Astrocyte (in vitro differentiated cells and primary cell): ENCODE measurements around the gene CYP2E1. TPM values are rescaled to one million over a fixed set of nuclear protein-coding genes. Genes with fewer than 3 reads are reported as not detected.

Experiments
- DNase-seq: peaks from one replicate; pipeline ENCODE4 v3.0.0-alpha.2; 2010; ENCODE audit warnings: low read depth
- FAIRE-seq: peaks from 2 replicates; lab custom pipeline; 2011; peaks lifted over from hg19 to GRCh38; lab: Jason Lieb, UNC
- H2AFZ ChIP-seq: 2 replicates; pipeline ENCODE4 v1.6.0; 2012; ENCODE audit warnings: low read depth, low read length, inconsistent platforms
- H3K27ac ChIP-seq: 2 replicates; pipeline ENCODE4 v1.5.1; 2011; ENCODE audit warnings: low read depth, low read length, inconsistent platforms
- H3K27me3 ChIP-seq: 2 replicates; pipeline ENCODE4 v1.6.0; 2011; ENCODE audit warnings: low read length, inconsistent platforms; ENCODE audit not compliant: insufficient read depth
- H3K36me3 ChIP-seq: 2 replicates; pipeline ENCODE4 v1.5.1; 2011; ENCODE audit warnings: low read length, inconsistent platforms; ENCODE audit not compliant: insufficient read depth
- H3K4me1 ChIP-seq: 2 replicates; pipeline ENCODE4 v1.5.1; 2011; ENCODE audit warnings: low read length, inconsistent platforms; ENCODE audit not compliant: insufficient read depth
- H3K4me2 ChIP-seq: 2 replicates; pipeline ENCODE4 v1.6.0; 2012; ENCODE audit warnings: low read length, inconsistent platforms
- H3K4me3 ChIP-seq: 2 replicates; pipeline ENCODE4 v1.5.1; 2011; ENCODE audit warnings: low read depth, mild to moderate bottlenecking, low read length, inconsistent platforms; ENCODE audit not compliant: insufficient read depth
- H3K79me2 ChIP-seq: 2 replicates; pipeline ENCODE4 v1.6.0; 2012; ENCODE audit warnings: mild to moderate bottlenecking, low read length, inconsistent platforms; ENCODE audit not compliant: insufficient read depth
- H3K9ac ChIP-seq: 2 replicates; pipeline ENCODE4 v1.6.0; 2012; ENCODE audit warnings: mild to moderate bottlenecking, low read length, inconsistent platforms
- H3K9me3 ChIP-seq: 2 replicates; pipeline ENCODE4 v1.5.1; 2012; ENCODE audit warnings: low read depth, mild to moderate bottlenecking, low read length, inconsistent platforms; ENCODE audit not compliant: insufficient read depth
- H4K20me1 ChIP-seq: 2 replicates; pipeline ENCODE4 v1.6.0; 2012; ENCODE audit warnings: low read length, inconsistent platforms; ENCODE audit not compliant: insufficient read depth
- H3K27ac Mint-ChIP-seq: one replicate; pipeline ENCODE4 v1.8.0; 2021; ENCODE audit warnings: mild to moderate bottlenecking, mixed read lengths; ENCODE audit not compliant: unreplicated experiment
- H3K27me3 Mint-ChIP-seq: one replicate; pipeline ENCODE4 v1.8.0; 2021; ENCODE audit warnings: low read depth, mixed read lengths; ENCODE audit not compliant: unreplicated experiment
- H3K36me3 Mint-ChIP-seq: one replicate; pipeline ENCODE4 v1.8.0; 2021; ENCODE audit warnings: low read depth, mixed read lengths; ENCODE audit not compliant: unreplicated experiment
- H3K4me1 Mint-ChIP-seq: one replicate; pipeline ENCODE4 v1.8.0; 2021; ENCODE audit warnings: low read depth, mixed read lengths; ENCODE audit not compliant: unreplicated experiment
- H3K4me3 Mint-ChIP-seq: one replicate; pipeline ENCODE4 v1.8.0; 2021; ENCODE audit warnings: mild to moderate bottlenecking, moderate library complexity, mixed read lengths; ENCODE audit not compliant: unreplicated experiment
- H3K9me3 Mint-ChIP-seq: one replicate; pipeline ENCODE4 v1.8.0; 2021; ENCODE audit warnings: mild to moderate bottlenecking, mixed read lengths; ENCODE audit not compliant: unreplicated experiment
- EZH2 ChIP-seq: IDR thresholded peaks from 2 replicates; pipeline ENCODE4 v1.6.1; 2012; ENCODE audit warnings: mild to moderate bottlenecking, low read length, inconsistent platforms; ENCODE audit not compliant: insufficient read depth
- total RNA-seq: library from RNA; stranded (reverse); gene quantifications from 2 replicates; pipeline ENCODE4 v1.2.1, GENCODE V29; 2021
- TF ChIP-seq, protein P1 (sequence below): IDR thresholded peaks from 2 replicates; pipeline ENCODE4 v1.5.1; 2011; ENCODE audit warnings: low read depth, mild to moderate bottlenecking, inconsistent platforms, low read length, moderate library complexity; ENCODE audit not compliant: insufficient read depth

CYP2E1 gene
- total RNA-seq, 1 donor from 2014 or later: 2.2 TPM

DNA sequence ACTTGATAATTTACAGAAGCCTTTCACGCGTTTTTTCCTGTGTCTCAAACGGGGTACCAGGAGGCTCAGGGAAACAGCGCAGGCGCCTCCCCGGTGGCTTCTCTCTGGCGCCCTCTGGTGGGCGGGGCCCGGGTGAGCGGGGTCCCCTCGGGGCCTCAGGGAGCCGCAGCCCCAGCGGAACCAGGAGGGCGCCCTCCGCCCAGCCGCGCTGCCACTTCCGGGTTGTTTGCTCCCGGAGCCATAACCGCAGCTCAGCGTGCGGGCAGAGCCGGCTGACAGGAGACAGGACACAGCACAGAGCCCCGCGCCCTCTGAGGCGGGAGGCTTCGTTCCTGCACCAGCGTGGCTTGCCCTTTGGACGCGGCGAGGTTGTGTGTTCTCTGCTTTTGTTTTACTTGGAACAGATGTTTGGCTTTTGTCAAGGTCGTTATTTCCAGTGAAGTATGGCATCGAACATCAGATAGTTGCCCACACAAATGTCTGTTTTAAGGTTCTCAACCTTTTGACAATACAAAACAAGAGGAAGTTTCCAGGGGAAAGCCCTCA is 6.9 kb upstream of the CYP2E1 start:
- Histone ChIP-seq H4K20me1 (no peaks in the 10 kb centered on the region), H3K9ac (no peak overlapping the region), H3K4me3 (peak overlapping the region; percentile 42), H3K4me2 (peak overlapping the region; percentile 78), H3K79me2 (no peaks in the 10 kb centered on the region), H3K9me3 (no peaks in the 10 kb centered on the region), H3K4me1 (no peaks in the 10 kb centered on the region), H2AFZ (peak overlapping the region; percentile 84), H3K27me3 (no peaks in the 10 kb centered on the region), H3K36me3 (no peaks in the 10 kb centered on the region), H3K27ac (no peak overlapping the region)
- Mint-ChIP-seq H3K27me3 (peaks cover 13% of the 10 kb centered on the region), H3K36me3 (no peaks in the 10 kb centered on the region), H3K27ac (no peak overlapping the region), H3K9me3 (peaks cover 6% of the 10 kb centered on the region), H3K4me3 (no peak overlapping the region), H3K4me1 (no peaks in the 10 kb centered on the region)
- TF ChIP-seq, protein P1, sequence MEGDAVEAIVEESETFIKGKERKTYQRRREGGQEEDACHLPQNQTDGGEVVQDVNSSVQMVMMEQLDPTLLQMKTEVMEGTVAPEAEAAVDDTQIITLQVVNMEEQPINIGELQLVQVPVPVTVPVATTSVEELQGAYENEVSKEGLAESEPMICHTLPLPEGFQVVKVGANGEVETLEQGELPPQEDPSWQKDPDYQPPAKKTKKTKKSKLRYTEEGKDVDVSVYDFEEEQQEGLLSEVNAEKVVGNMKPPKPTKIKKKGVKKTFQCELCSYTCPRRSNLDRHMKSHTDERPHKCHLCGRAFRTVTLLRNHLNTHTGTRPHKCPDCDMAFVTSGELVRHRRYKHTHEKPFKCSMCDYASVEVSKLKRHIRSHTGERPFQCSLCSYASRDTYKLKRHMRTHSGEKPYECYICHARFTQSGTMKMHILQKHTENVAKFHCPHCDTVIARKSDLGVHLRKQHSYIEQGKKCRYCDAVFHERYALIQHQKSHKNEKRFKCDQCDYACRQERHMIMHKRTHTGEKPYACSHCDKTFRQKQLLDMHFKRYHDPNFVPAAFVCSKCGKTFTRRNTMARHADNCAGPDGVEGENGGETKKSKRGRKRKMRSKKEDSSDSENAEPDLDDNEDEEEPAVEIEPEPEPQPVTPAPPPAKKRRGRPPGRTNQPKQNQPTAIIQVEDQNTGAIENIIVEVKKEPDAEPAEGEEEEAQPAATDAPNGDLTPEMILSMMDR: peak; percentile 37
- TF ChIP-seq EZH2: no peak
- no peak for FAIRE-seq
- DNase-seq: no peak

DNA sequence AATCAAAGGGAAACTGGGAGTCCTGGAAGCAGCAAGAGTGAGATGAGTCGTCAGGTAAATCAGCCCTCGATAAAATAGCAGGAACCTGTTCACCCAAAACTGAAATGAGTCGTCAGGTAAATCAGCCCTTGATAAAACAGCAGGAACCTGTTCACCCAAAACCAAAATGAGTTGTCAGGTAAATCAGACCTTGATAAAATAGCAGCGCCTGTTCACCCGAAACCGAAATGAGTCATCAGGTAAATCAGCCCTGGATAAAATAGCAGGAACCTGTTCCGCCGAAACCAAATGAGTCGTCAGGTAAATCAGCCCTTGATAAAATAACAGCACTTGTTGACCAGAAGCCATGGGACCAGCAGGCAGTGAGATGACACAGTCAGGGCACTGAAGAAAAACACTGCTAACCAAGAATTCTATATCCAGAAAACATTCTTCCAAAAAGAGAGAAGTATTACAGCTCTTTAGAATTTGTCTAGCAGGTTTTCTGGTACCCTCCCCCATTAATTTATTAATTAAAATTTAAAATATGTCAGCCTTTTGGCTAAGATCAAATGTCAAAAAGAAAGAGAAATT is 3.4 kb upstream of the CYP2E1 start:
- Histone ChIP-seq H3K27me3 (peaks cover 5% of the 10 kb centered on the region), H3K79me2 (no peaks in the 10 kb centered on the region), H3K4me2 (no peak overlapping the region), H3K9ac (no peak overlapping the region), H3K4me3 (no peak overlapping the region), H3K36me3 (no peaks in the 10 kb centered on the region), H3K9me3 (no peaks in the 10 kb centered on the region), H4K20me1 (no peaks in the 10 kb centered on the region), H3K27ac (no peak overlapping the region), H2AFZ (no peak overlapping the region), H3K4me1 (no peaks in the 10 kb centered on the region)
- Mint-ChIP-seq H3K27ac (no peak overlapping the region), H3K36me3 (no peaks in the 10 kb centered on the region), H3K4me3 (no peak overlapping the region), H3K4me1 (no peaks in the 10 kb centered on the region), H3K9me3 (peaks cover 6% of the 10 kb centered on the region), H3K27me3 (peaks cover 19% of the 10 kb centered on the region)
- DNase-seq: no peak
- TF ChIP-seq, protein P1: no peak
- no peak for TF ChIP-seq EZH2
- FAIRE-seq: no peak

DNA sequence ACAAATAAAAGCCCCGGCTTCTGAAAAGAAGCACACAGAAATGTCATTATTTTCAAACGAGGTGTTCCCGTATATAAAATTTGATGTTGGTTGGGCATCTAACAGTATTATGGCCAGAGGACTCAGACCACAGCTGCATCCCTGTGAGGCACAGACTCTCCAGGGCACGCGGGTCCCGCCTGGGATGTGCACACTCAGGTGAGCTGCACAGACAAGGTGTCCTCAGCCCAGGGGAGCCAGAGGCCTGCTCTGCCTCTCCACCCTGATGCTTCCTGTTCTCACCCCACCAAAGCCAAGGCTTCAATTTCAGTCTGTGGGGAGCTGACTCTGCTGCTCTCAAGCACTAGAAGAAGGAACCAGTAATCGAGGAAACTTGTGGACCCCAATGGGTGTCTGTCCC is 1.7 kb upstream of the CYP2E1 start:
- H3K9me3 Mint-ChIP-seq: peaks cover 3% of the 10 kb centered on the region
- no peaks in the 10 kb centered on the region for H3K4me1 ChIP-seq
- H4K20me1 ChIP-seq: no peaks in the 10 kb centered on the region
- H3K27ac Mint-ChIP-seq: no peak overlapping the region
- H3K27me3 ChIP-seq: peaks cover 17% of the 10 kb centered on the region
- H3K27ac ChIP-seq: no peak overlapping the region
- no peak overlapping the region for H3K4me2 ChIP-seq
- no peaks in the 10 kb centered on the region for H3K36me3 ChIP-seq
- peaks cover 29% of the 10 kb centered on the region for H3K27me3 Mint-ChIP-seq
- no peaks in the 10 kb centered on the region for H3K4me1 Mint-ChIP-seq
- no peak overlapping the region for H3K4me3 ChIP-seq
- no peak for FAIRE-seq
- no peak overlapping the region for H3K9ac ChIP-seq
- no peak for TF ChIP-seq EZH2
- TF ChIP-seq, protein P1: no peak
- H3K79me2 ChIP-seq: no peaks in the 10 kb centered on the region
- no peaks in the 10 kb centered on the region for H3K9me3 ChIP-seq
- no peak overlapping the region for H3K4me3 Mint-ChIP-seq
- no peak for DNase-seq
- no peaks in the 10 kb centered on the region for H3K36me3 Mint-ChIP-seq
- H2AFZ ChIP-seq: no peak overlapping the region
